Measurements from ENCODE around the gene KIAA1671. TPM values are rescaled to one million over a fixed set of nuclear protein-coding genes. Genes with fewer than 3 reads are reported as not detected.

The KIAA1671 gene
- total RNA-seq, result under 0.01 TPM in 2 replicates

DNA sequence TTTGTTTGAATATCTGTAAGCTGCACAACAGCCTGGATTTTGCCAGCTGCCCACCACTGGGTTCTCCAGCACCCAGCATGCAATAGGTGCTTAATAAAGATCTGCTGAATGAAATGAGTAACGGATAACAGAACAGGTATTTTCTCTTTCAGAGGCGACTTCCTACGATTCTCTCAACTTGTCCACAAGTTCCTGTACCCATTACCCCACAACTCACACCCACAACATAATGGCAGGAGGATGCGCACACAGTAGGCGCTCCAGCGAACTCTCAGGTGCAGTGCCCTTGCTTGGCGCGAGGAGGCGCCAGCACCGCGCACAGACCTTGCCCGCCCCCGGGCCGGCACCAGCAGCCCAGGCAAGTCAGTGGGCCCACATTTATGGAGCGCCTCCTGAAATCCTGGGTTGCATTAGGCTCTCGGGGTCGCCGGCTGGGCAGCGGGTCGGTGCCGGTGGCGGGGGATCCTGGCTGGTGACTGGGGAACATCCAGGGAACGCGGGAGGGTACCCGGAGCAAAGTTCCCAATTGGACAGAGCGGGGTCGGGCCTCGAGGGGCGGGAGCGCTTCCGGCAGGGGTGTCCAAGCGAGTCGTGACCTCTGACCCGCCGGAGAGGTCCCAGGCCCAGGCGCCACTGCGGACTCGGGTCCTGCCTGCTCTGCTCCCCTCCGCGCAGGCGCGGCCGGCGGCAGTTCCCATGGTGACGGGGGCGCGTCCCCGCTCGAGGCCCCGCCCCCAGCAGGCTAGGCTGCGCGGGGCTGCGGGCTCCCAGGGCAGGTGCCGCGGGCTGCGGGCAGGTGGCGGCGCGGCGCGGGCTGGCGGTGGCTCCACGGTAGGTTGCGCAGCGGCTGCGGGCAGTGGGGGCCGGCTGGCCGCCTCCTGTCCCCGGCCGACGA lies at the start of gene KIAA1671:
Gene KIAA1671, plus strand, starts transcription at position 775 of the 895 bp plus-strand sequence. CDS start 75,284 bp downstream, outside the sequence.

DNA sequence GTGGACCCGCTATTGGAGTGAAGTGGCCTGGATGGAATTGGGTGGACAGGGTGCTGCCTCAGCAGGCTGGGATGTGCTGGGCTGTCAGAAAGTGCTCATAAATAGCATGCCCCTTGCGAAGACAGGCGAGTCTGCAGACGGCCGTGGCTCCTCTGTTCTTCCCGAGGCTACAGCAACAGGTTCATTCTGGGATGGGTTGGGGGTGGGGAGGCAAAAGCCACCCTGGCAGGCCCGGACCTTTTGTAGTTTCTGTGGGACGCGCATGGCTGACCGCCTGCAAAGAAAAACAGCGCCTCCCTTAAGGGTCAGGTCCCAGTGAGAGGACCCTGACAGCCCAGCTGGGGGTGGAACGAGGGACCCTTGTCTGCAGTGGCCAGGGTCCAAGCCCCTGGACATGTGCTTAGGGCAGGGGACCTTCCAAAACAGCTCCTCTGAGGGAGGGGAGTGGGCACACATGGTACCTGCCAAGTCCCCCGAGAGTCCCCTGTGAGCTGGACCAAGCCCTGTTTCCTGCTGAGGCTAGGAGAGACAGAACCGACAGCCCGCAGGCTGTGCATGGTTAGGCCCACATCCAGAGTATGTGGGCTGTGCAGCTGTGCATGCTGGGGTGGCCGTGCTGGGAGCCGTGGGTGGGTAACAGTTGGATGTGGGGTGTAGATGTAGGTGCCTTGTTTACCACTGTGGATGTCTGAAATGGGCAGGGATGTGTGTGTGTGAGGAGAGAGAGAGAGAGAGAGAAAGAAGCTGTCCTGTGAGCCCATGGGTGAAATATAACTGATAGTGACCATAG lies 247.4 kb downstream of the KIAA1671 start, which contains the start of gene CRYBB3:
Gene CRYBB3, plus strand, starts transcription at position 128 of the 790 bp plus-strand sequence. CDS start 1,539 bp downstream, outside the sequence.

DNA sequence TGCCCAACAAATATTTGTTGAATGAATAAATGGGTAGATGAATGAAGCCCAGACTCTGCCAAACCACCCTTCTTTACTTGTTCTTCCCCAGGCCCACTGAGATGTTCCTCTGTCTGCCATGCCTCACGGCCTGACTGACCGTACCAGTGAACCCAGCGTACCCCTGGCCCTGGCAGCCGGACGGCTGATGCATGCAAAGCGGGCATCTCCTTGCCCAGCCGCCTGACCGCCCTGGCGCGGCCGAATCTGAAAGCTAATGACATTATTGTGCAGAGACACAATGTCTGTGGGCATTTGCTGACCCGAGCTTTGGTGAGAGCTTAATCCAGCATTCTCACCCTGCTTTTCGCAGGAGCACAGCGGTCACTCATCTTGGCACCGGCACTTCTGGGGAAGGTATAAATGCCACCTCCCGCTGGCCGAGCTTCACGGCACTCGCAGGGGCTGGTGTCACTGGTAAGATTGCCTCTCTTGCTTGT lies 266.7 kb downstream of the KIAA1671 start, which contains the start of gene CRYBB2:
Gene CRYBB2, plus strand, starts transcription at position 429 of the 479 bp plus-strand sequence. CDS start 1,791 bp downstream, outside the sequence.

Other genes with a start within 250 kb of the KIAA1671 start
- gene PIWIL3, start 178.0 kb upstream of the KIAA1671 start, total RNA-seq, result not detected in 2 replicates
- not detected in 2 replicates for gene SGSM1, start 146.5 kb upstream of the KIAA1671 start, total RNA-seq
- not detected in 2 replicates for gene LHFPL7, start 6.0 kb upstream of the KIAA1671 start, total RNA-seq
- gene CRYBB3, start 247.1 kb downstream of the KIAA1671 start, total RNA-seq, result not detected in 2 replicates